Adrenal gland (tissue), 12 donors: ENCODE results near the gene KCNT2. TPM values are rescaled to one million over a fixed set of nuclear protein-coding genes. Genes with fewer than 3 reads are reported as not detected.

Experiments
- DNase-seq, 7 donors: peaks; one replicate each; pipeline ENCODE4 v3.0.0-alpha.2; 2019 to 2020
- H3K27ac ChIP-seq, 5 donors: fragments of 200-600 bp; sonication (generic) in 4 of 5; 1 replicate in 3 of 5; 2 replicates in 2 of 5; pipeline versions ENCODE4 v1.5.1 to v1.8.0; 2016 to 2020; ENCODE audit warnings: mild to moderate bottlenecking in 1 of 5
- H3K27me3 ChIP-seq: fragments of 200-600 bp; 2 replicates; pipeline ENCODE4 v1.8.0; 2021
- H3K36me3 ChIP-seq, 2 donors: fragments of 200-600 bp; replicated peaks in 1 of 2; 1 replicate in 1 of 2; 2 replicates in 1 of 2; pipeline versions ENCODE4 v1.5.1 to v1.8.0; 2018 to 2022
- H3K4me1 ChIP-seq, 2 donors: fragments of 200-600 bp; replicated peaks in 1 of 2; 1 replicate in 1 of 2; 2 replicates in 1 of 2; pipeline versions ENCODE4 v1.5.1 to v1.8.0; 2018 to 2021
- H3K4me3 ChIP-seq, 4 donors: fragments of 200-600 bp; sonication (generic) in 3 of 4; one replicate each; pipeline ENCODE4 v1.5.1; 2016 to 2018
- H3K9me3 ChIP-seq, 3 donors: fragments of 200-600 bp; sonication (generic) in 1 of 3; replicated peaks in 1 of 3; 1 replicate in 2 of 3; 2 replicates in 1 of 3; pipeline versions ENCODE4 v1.5.1 to v1.8.0; 2016 to 2021
- CTCF ChIP-seq, 6 experiments: fragments of 450-650 bp in 4 of 6; fragments of 200-600 bp in 2 of 6; sonication (generic) in 1 of 6; IDR thresholded peaks; 1 replicate in 5 of 6; 2 replicates in 1 of 6; pipeline versions ENCODE4 v1.5.1 to v1.8.0; 2016 to 2021; ENCODE audit warnings: antibody characterized with exemption in 6 of 6, mild to moderate bottlenecking in 2 of 6, moderate library complexity in 1 of 6
- POLR2A ChIP-seq, 2 donors: fragments of 450-650 bp; IDR thresholded peaks; one replicate each; pipeline ENCODE4 v1.6.1; 2017; ENCODE audit warnings: antibody characterized with exemption in 2 of 2, mild to moderate bottlenecking in 2 of 2, moderate library complexity in 1 of 2
- WGBS, 4 donors: extraction: QIAGEN DNeasy Blood & Tissue Kit in 2 of 4; methylation state at CpG; one replicate each; pipeline versions ENCODE4 v1.1.5 to v1.1.7; 2013 to 2017; 5-methylcytosine and 5-hydroxymethylcytosine counted together
- intact Hi-C, 2 donors: fragments of 100-400 bp; cut with DNase I; formaldehyde crosslinking; loops; one replicate each; pipeline versions ENCODE4 v1.14.1 to v1.15.0; 2022 to 2023
- microRNA-seq, 3 donors: library from miRNA; unstranded; fragments of <30 nt; microRNA quantifications; one replicate each; pipeline ENCODE4, GENCODE V29; 2017 to 2020
- polyA plus RNA-seq, 3 donors: library from polyadenylated mRNA; stranded (reverse); fragments of 200-250 nt in 2 of 3; fragments of 350-450 nt in 1 of 3; fragmentation: Illumina TruSeq in 1 of 3; extraction: RNeasy Lipid Tissue Mini Kit (QIAGEN cat#74804) in 1 of 3; gene quantifications; one replicate each; pipeline ENCODE4 v1.2.3, GENCODE V29; 2013 to 2014
- small RNA-seq, 2 donors: library from RNA; depleted of rRNA; stranded (forward); fragments of <200 nt; gene quantifications; one replicate each; pipeline ENCODE3, GENCODE V24; 2016
- total RNA-seq, 9 donors: library from RNA; depleted of rRNA in 4 of 9; stranded (reverse); fragments of >200 nt in 4 of 9; fragments of 120-200 nt in 1 of 9; fragmentation: NEBNext Ultra II Directional in 1 of 9; extraction: Animal tissue kit (Norgen Biotek cat#: 25700) in 1 of 9; gene quantifications; one replicate each; pipeline versions ENCODE4 v1.1.0 to v1.2.4, GENCODE V29; 2013 to 2023
- donor health status: healthy with polysubstance abuse.
- donor health status: Bipolar disorder and iron deficiency.
- donor health status: DM: yes; HTN: yes; CAD: no.
- donor health status: DM: no; HTN: no; CAD: no.
- donor health status: DM: no; HTN: no; CAD: no.
- donor health status: DM: yes; HTN: yes; CAD: no.

The KCNT2 gene
- total and polyA plus RNA-seq, 12 donors = 0.54 to 4.0 (median 1.2) TPM

GRCh38 chr1:196183941-196184340 is 424.3 kb downstream of the KCNT2 start:
- no peaks in the 10 kb centered on the region for H3K36me3 ChIP-seq
- intact Hi-C loops = no loop called here
- no peak for TF ChIP-seq POLR2A (IDR thresholded peaks at IDR 0.05)
- no peak for TF ChIP-seq CTCF (IDR thresholded peaks at IDR 0.05)
- no peak overlapping the region for H3K27ac ChIP-seq
- H3K9me3 ChIP-seq = no peaks in the 10 kb centered on the region
- no peak overlapping the region for H3K4me3 ChIP-seq
- 88 to 94% (median 91%) methylated on average over 8 of the region's 8 CpGs for WGBS, 4 donors
- no peak for DNase-seq
- no peaks in the 10 kb centered on the region for H3K27me3 ChIP-seq
- H3K4me1 ChIP-seq = no peaks in the 10 kb centered on the region

GRCh38 chr1:196181594-196181878 is 426.7 kb downstream of the KCNT2 start:
- H3K4me1 ChIP-seq = no peaks in the 10 kb centered on the region
- H3K27me3 ChIP-seq = no peaks in the 10 kb centered on the region
- no peaks in the 10 kb centered on the region for H3K9me3 ChIP-seq
- TF ChIP-seq POLR2A (IDR thresholded peaks at IDR 0.05) (no peak), CTCF (IDR thresholded peaks at IDR 0.05) (no peak)
- intact Hi-C loops = no loop called here
- no peak for DNase-seq
- no peak overlapping the region for H3K27ac ChIP-seq
- H3K4me3 ChIP-seq = no peak overlapping the region
- H3K36me3 ChIP-seq = no peaks in the 10 kb centered on the region

GRCh38 chr1:196180847-196181593 is 427.2 kb downstream of the KCNT2 start:
- 10 to 26% (median 16%) methylated on average over 1 of the region's 1 CpG for WGBS, 4 donors
- TF ChIP-seq CTCF (IDR thresholded peaks at IDR 0.05) = no peak
- intact Hi-C loops = no loop called here
- Histone ChIP-seq H3K27me3 (no peaks in the 10 kb centered on the region), H3K4me3 (no peak overlapping the region), H3K4me1 (no peaks in the 10 kb centered on the region), H3K36me3 (no peaks in the 10 kb centered on the region), H3K27ac (no peak overlapping the region), H3K9me3 (no peaks in the 10 kb centered on the region)
- peak in 1 of 7 donors; percentile 16 for DNase-seq

- intact Hi-C loops = no loop called here
- no peaks in the 10 kb centered on the region for H3K36me3 ChIP-seq
- DNase-seq = no peak
- no peaks in the 10 kb centered on the region for H3K9me3 ChIP-seq
- H3K4me1 ChIP-seq = no peaks in the 10 kb centered on the region
- H3K4me3 ChIP-seq = no peak overlapping the region
- H3K27ac ChIP-seq = no peak overlapping the region
- TF ChIP-seq CTCF (IDR thresholded peaks at IDR 0.05) = no peak
- 47 to 71% (median 62%) methylated on average over 3 of the region's 3 CpGs for WGBS, 4 donors
- H3K27me3 ChIP-seq = no peaks in the 10 kb centered on the region
These were observed 430.1 kb downstream of the KCNT2 start for GRCh38 chr1:196178083-196178635.

Small RNAs within 50 kb of the gene (microRNA-seq; reads per million reads assigned to microRNA genes)
- 0 reads per million in 3 donors for gene MIR4735

Small RNAs within 50 kb of the gene (small RNA-seq; reads per million reads assigned to genes)
- gene MIR4735 = 0 reads per million in 2 donors

Other genes starting within 250 kb of the KCNT2 start
- 100 to 1,000 TPM in 2 of 9 donors, 10 to 100 TPM in 7; 39.7 to 151 (median 79.3) TPM for gene CFH, start 43.6 kb upstream of the KCNT2 start, total RNA-seq
- gene CFH, start 43.6 kb upstream of the KCNT2 start, polyA plus RNA-seq = 10 to 100 TPM; 33.0 to 83.8 (median 40.4) TPM
- under 1 TPM in 4 of 9 donors, not detected in 5; 0.11 to 0.83 (median 0.48) TPM for gene CFHR3, start 166.4 kb upstream of the KCNT2 start, total RNA-seq
- 1 to 10 TPM in 2 of 3 donors, under 1 TPM in 1; 0.59 to 3.0 (median 1.3) TPM for gene CFHR3, start 166.4 kb upstream of the KCNT2 start, polyA plus RNA-seq
- 1 to 10 TPM in 2 of 9 donors, under 1 TPM in 3, not detected in 4; 0.42 to 3.9 (median 0.90) TPM for gene CFHR1, start 211.3 kb upstream of the KCNT2 start, total RNA-seq
- 1 to 10 TPM in 1 of 3 donors, under 1 TPM in 1, not detected in 1; 0.68 to 1.0 TPM for gene CFHR1, start 211.3 kb upstream of the KCNT2 start, polyA plus RNA-seq